ENCODE data around the gene JPH4.

GRCh38 chr14:23626946-23627345, 48.4 kb upstream of the JPH4 start:
- TF ChIP-seq CTCF (IDR thresholded peaks at IDR 0.05) = no peak
- no peak for TF ChIP-seq ZFX (IDR thresholded peaks at IDR 0.05; ENCODE audit: borderline replicate concordance)
